Measurements from ENCODE around the gene KLF2. TPM values are rescaled to one million over a fixed set of nuclear protein-coding genes. Genes with fewer than 3 reads are reported as not detected.

The KLF2 gene
- total and polyA plus RNA-seq, 10 of the 15 experiments (the other 5 are each of a cell fraction or from before 2014, with no cell fraction given) = 0.16 to 13.7 (median 1.0) TPM

DNA sequence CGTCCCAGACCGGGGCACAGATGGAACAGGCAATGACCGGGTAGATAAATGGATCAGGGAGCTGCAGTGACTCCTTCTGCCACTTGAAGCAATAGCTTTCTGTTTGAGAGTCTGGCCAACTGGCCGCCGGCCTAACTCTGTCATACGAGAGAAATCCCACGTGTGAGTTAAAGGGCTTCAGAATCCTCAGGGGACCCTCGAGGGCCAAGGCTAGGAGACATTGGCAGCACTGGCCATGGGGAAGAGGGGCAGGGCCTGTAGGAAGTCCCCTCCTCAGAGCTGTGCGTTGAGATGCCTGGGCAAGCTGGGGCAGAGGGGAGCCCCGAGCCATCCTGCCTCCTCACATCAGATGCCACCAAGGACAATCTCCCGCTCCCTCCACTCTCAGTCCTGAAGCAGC is 51.6 kb downstream of the KLF2 start:
- intact Hi-C loops (cut with micrococcal nuclease; ENCODE audit: unreplicated experiment) = no loop called here
- DNase-seq (ENCODE audit: low read depth, low spot score) = no peak
- Histone ChIP-seq H2AFZ (ENCODE audit: control insufficient read depth, low read depth, low read length) (no peak overlapping the region), H3K79me2 (ENCODE audit: control insufficient read depth, insufficient read depth, low read length) (no peaks in the 10 kb centered on the region), H3K9ac (ENCODE audit: control insufficient read depth, insufficient read depth, low read length) (no peak overlapping the region), H3K4me3 (no peak overlapping the region), H3K36me3 (ENCODE audit: control insufficient read depth in 2 of 2, insufficient read depth in 2 of 2, low read length in 1 of 2) (peaks cover 17 to 19% of the 10 kb centered on the region in 2 experiments; a peak in 3 of 4 replicates), H3K27ac (ENCODE audit: control insufficient read depth, insufficient read depth) (no peak overlapping the region), H3K27me3 (replicated peaks in 1 of 2; ENCODE audit: control insufficient read depth in 2 of 2, insufficient read depth in 2 of 2, low read length in 1 of 2) (no peaks in the 10 kb centered on the region), H3K9me3 (replicated peaks; ENCODE audit: control insufficient read depth, insufficient read depth, low read length) (no peaks in the 10 kb centered on the region), H4K20me1 (ENCODE audit: control insufficient read depth, insufficient read depth) (0 out of 2 replicates have a peak, but pooled peaks cover 3% of the 10 kb centered on the region), H3K4me1 (ENCODE audit: control insufficient read depth, insufficient read depth, low read length) (peaks cover 23% of the 10 kb centered on the region), H3K4me2 (ENCODE audit: control insufficient read depth, insufficient read depth) (no peak overlapping the region)
- WGBS (ENCODE audit: insufficient coverage, insufficient replicate concordance, low lambda C conversion rate, missing lambda C conversion rate) = 78% methylated on average over 11 of the region's 11 CpGs
- CTCF ChIA-PET = interaction anchor here (0.9 to 2.9 kb wide), 5 partner anchors 10 to 747 kb away, joined by 3 to 12 read pairs (median 3); no protein-coding TSS in a partner anchor
- POLR2A ChIA-PET = interaction anchor here (0.6 kb wide), 1 partner anchor 74 kb away, joined by 4 read pairs; no protein-coding TSS in a partner anchor
- in situ Hi-C loops (cut with MboI) = loop anchor here (25.0 kb wide), 1 partner anchor 739 kb away; the partner anchor contains the start of gene CYP4F3
- SMC1A ChIA-PET (ENCODE audit: uncharacterized antibody, unreplicated experiment) = interaction anchor here (1.2 kb wide), 1 partner anchor 130 kb away, joined by 7 read pairs; no protein-coding TSS in a partner anchor
- BruUV-seq (replicated peaks) = no TSS peak
- ATAC-seq = no peak
- TF ChIP-seq NR2C2 (IDR thresholded peaks at IDR 0.05; ENCODE audit: borderline replicate concordance, control insufficient read depth, insufficient read length, low read depth) (no peak), RBBP5 (conservative IDR thresholded peaks at IDR 0.05) (no peak), CREB1 (IDR thresholded peaks at IDR 0.05; ENCODE audit: low read depth) (no peak)
- no peak for FAIRE-seq
- RAD21 ChIA-PET (ENCODE audit: unreplicated experiment) = interaction anchor here (0.7 kb wide), 1 partner anchor 128 kb away, joined by 4 read pairs; no protein-coding TSS in a partner anchor

DNA sequence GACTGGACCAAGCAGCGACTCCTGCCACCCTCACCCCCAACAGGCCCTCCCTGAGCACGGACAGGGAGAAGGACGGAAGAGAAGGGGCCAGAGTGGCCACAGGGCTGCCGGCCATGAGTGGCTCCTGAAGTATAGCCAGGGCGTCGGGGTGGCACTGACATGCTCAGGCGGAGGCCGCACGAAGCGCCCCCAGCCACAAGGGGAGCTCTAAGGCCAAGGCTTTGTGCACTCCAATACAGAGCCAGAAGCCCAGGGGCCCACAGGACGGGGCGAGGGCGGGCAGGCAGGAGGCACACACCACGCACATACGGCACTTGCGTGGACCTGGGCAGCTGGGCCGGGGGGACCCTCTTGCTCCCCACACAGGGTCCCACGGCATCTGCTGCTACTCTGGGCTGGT is 52.0 kb downstream of the KLF2 start:
- no peaks in the 10 kb centered on the region for H3K27me3 ChIP-seq (replicated peaks in 1 of 2; ENCODE audit: control insufficient read depth in 2 of 2, insufficient read depth in 2 of 2, low read length in 1 of 2)
- POLR2A ChIA-PET = no interaction called here
- no peak overlapping the region for H3K4me2 ChIP-seq (ENCODE audit: control insufficient read depth, insufficient read depth)
- H3K36me3 ChIP-seq (ENCODE audit: control insufficient read depth in 2 of 2, insufficient read depth in 2 of 2, low read length in 1 of 2) = peaks cover 17 to 21% of the 10 kb centered on the region in 2 experiments; a peak in 3 of 4 replicates
- H4K20me1 ChIP-seq (ENCODE audit: control insufficient read depth, insufficient read depth) = 0 out of 2 replicates have a peak, but pooled peaks cover 3% of the 10 kb centered on the region
- ATAC-seq = peak; percentile 62
- no TSS peak for BruUV-seq (replicated peaks)
- H3K4me3 ChIP-seq = no peak overlapping the region
- RAD21 ChIA-PET (ENCODE audit: unreplicated experiment) = interaction anchor here (0.7 kb wide), 1 partner anchor 129 kb away, joined by 4 read pairs; no protein-coding TSS in a partner anchor
- no peaks in the 10 kb centered on the region for H3K79me2 ChIP-seq (ENCODE audit: control insufficient read depth, insufficient read depth, low read length)
- CTCF ChIA-PET = interaction anchor here (0.9 to 2.9 kb wide), 5 partner anchors 10 to 747 kb away, joined by 3 to 12 read pairs (median 3); no protein-coding TSS in a partner anchor
- H3K9me3 ChIP-seq (replicated peaks; ENCODE audit: control insufficient read depth, insufficient read depth, low read length) = no peaks in the 10 kb centered on the region
- no peak for DNase-seq (ENCODE audit: low read depth, low spot score)
- intact Hi-C loops (cut with micrococcal nuclease; ENCODE audit: unreplicated experiment) = no loop called here
- FAIRE-seq = no peak
- H3K4me1 ChIP-seq (ENCODE audit: control insufficient read depth, insufficient read depth, low read length) = peaks cover 23% of the 10 kb centered on the region
- no peak overlapping the region for H3K27ac ChIP-seq (ENCODE audit: control insufficient read depth, insufficient read depth)
- no peak overlapping the region for H2AFZ ChIP-seq (ENCODE audit: control insufficient read depth, low read depth, low read length)
- in situ Hi-C loops (cut with MboI) = loop anchor here (25.0 kb wide), 1 partner anchor 739 kb away; the partner anchor contains the start of gene CYP4F3
- 93% methylated on average over 18 of the region's 18 CpGs for WGBS (ENCODE audit: insufficient coverage, insufficient replicate concordance, low lambda C conversion rate, missing lambda C conversion rate)
- TF ChIP-seq TAF1 (IDR thresholded peaks at IDR 0.05; ENCODE audit: borderline replicate concordance, low read depth, low read length) = no peak
- no peak for TF ChIP-seq KDM1A (IDR thresholded peaks at IDR 0.05; ENCODE audit: borderline replicate concordance)
- no peak for TF ChIP-seq GATAD2B (conservative IDR thresholded peaks at IDR 0.05; ENCODE audit: low read depth)
- TF ChIP-seq, protein P1, sequence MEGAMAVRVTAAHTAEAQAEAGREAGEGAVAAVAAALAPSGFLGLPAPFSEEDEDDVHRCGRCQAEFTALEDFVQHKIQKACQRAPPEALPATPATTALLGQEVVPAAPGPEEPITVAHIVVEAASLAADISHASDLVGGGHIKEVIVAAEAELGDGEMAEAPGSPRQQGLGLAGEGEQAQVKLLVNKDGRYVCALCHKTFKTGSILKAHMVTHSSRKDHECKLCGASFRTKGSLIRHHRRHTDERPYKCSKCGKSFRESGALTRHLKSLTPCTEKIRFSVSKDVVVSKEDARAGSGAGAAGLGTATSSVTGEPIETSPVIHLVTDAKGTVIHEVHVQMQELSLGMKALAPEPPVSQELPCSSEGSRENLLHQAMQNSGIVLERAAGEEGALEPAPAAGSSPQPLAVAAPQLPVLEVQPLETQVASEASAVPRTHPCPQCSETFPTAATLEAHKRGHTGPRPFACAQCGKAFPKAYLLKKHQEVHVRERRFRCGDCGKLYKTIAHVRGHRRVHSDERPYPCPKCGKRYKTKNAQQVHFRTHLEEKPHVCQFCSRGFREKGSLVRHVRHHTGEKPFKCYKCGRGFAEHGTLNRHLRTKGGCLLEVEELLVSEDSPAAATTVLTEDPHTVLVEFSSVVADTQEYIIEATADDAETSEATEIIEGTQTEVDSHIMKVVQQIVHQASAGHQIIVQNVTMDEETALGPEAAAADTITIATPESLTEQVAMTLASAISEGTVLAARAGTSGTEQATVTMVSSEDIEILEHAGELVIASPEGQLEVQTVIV (IDR thresholded peaks at IDR 0.05; ENCODE audit: borderline replicate concordance, partially characterized antibody) = no peak
- no peak for TF ChIP-seq KAT2A (conservative IDR thresholded peaks at IDR 0.05; ENCODE audit: control insufficient read depth, low read depth, low read length)
- TF ChIP-seq, protein P2, sequence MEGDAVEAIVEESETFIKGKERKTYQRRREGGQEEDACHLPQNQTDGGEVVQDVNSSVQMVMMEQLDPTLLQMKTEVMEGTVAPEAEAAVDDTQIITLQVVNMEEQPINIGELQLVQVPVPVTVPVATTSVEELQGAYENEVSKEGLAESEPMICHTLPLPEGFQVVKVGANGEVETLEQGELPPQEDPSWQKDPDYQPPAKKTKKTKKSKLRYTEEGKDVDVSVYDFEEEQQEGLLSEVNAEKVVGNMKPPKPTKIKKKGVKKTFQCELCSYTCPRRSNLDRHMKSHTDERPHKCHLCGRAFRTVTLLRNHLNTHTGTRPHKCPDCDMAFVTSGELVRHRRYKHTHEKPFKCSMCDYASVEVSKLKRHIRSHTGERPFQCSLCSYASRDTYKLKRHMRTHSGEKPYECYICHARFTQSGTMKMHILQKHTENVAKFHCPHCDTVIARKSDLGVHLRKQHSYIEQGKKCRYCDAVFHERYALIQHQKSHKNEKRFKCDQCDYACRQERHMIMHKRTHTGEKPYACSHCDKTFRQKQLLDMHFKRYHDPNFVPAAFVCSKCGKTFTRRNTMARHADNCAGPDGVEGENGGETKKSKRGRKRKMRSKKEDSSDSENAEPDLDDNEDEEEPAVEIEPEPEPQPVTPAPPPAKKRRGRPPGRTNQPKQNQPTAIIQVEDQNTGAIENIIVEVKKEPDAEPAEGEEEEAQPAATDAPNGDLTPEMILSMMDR (IDR thresholded peaks at IDR 0.05 in 2 of 3, conservative IDR thresholded peaks at IDR 0.05 in 1 of 3; ENCODE audit: control insufficient read depth in 2 of 3, extremely low read depth in 1 of 3, insufficient read depth in 1 of 3, low read depth in 3 of 3, low read length in 3 of 3) = peak; percentile 12 to 55 (median 50); a peak in 5 of 6 replicates
- no peak overlapping the region for H3K9ac ChIP-seq (ENCODE audit: control insufficient read depth, insufficient read depth, low read length)
- SMC1A ChIA-PET (ENCODE audit: uncharacterized antibody, unreplicated experiment) = interaction anchor here (1.2 kb wide), 1 partner anchor 130 kb away, joined by 7 read pairs; no protein-coding TSS in a partner anchor
